Activated CD8-positive, alpha-beta memory T cell treated with anti-CD3 and anti-CD28 coated beads for 48 hours (primary cell): ENCODE results near the gene MACC1.

Experiments used
- DNase-seq, 3 experiments: peaks; one replicate each; pipeline ENCODE4 v3.0.0-alpha.2; 2020; ENCODE audit warnings: low read depth in 2 of 3, low spot score in 2 of 3

The MACC1 gene

GRCh38 chr7:20229646-20230500, 12.7 kb upstream of the MACC1 start:
- DNase-seq = no peak

- no peak for DNase-seq
Observed at GRCh38 chr7:20229081-20229480, 11.9 kb upstream of the MACC1 start.

GRCh38 chr7:20228654-20229053, 11.5 kb upstream of the MACC1 start:
- no peak for DNase-seq

GRCh38 chr7:20227291-20227795, 10.2 kb upstream of the MACC1 start:
- DNase-seq = no peak

- DNase-seq = no peak
Observed at GRCh38 chr7:20226860-20227259, 9.7 kb upstream of the MACC1 start.

- no peak for DNase-seq
Observed at GRCh38 chr7:20225384-20225783, 8.2 kb upstream of the MACC1 start.

- no peak for DNase-seq
Observed at GRCh38 chr7:20224025-20224424, 6.8 kb upstream of the MACC1 start.

GRCh38 chr7:20223356-20223755, 6.2 kb upstream of the MACC1 start:
- DNase-seq = no peak

- no peak for DNase-seq
Observed at GRCh38 chr7:20222219-20222828, 5.1 kb upstream of the MACC1 start.

- DNase-seq = no peak
Observed at GRCh38 chr7:20220921-20221547, 3.9 kb upstream of the MACC1 start.

GRCh38 chr7:20220293-20220761, 3.1 kb upstream of the MACC1 start:
- no peak for DNase-seq

GRCh38 chr7:20219446-20220292, 2.5 kb upstream of the MACC1 start:
- no peak for DNase-seq

GRCh38 chr7:20219062-20219445, 1.9 kb upstream of the MACC1 start:
- no peak for DNase-seq

GRCh38 chr7:20218279-20218678, 1.1 kb upstream of the MACC1 start:
- no peak for DNase-seq

GRCh38 chr7:20216406-20217036, 663 bp downstream of the MACC1 start:
- no peak for DNase-seq

GRCh38 chr7:20214921-20215669, 2.1 kb downstream of the MACC1 start:
- DNase-seq = no peak

GRCh38 chr7:20214132-20214531, 3.1 kb downstream of the MACC1 start:
- DNase-seq = no peak

GRCh38 chr7:20213378-20213777, 3.8 kb downstream of the MACC1 start:
- no peak for DNase-seq

- no peak for DNase-seq
Observed at GRCh38 chr7:20211376-20211775, 5.8 kb downstream of the MACC1 start.
